A549 (cell line): ENCODE data around the gene RPS6KA2. TPM values are rescaled to one million over a fixed set of nuclear protein-coding genes. Genes with fewer than 3 reads are reported as not detected.

ENCODE experiments used
- ATAC-seq, 2 experiments: fragments of 200-7000 bp in 1 of 2; fragments of >200 bp in 1 of 2; cut with Nextera tagmentation in 1 of 2; cut with Tn5 transposase in 1 of 2; 3 replicates each; pipeline versions ENCODE4 v1.8.0 to v1.9.1; 2018 to 2020; ENCODE audit warnings: mild to moderate bottlenecking in 1 of 2, moderate library complexity in 1 of 2
- CTCF ChIA-PET: fragments of 300-600 bp; sonication (Branson Sonifier 250); formaldehyde crosslinking; extraction: SDS; loops from one replicate; lab custom pipeline; 2021; ENCODE audit warnings: antibody characterized with exemption, inconsistent platforms; lab: Yijun Ruan, JAX
- POLR2A ChIA-PET: fragments of 350-600 bp; formaldehyde crosslinking; extraction: SDS; loops from one replicate; lab custom pipeline; 2021; ENCODE audit warnings: antibody characterized with exemption, inconsistent platforms; lab: Yijun Ruan, JAX
- DNase-seq, 2 experiments: peaks; one replicate each; pipeline versions ENCODE4 v3.0.0 to v3.0.0-alpha.2; 2011 to 2016; ENCODE audit warnings: low read depth in 1 of 2, low spot score in 1 of 2
- FAIRE-seq: peaks from 2 replicates; lab custom pipeline; 2011; peaks lifted over from hg19 to GRCh38; lab: Jason Lieb, UNC
- H3K27ac ChIP-seq, 2 experiments: fragments of >200 bp; sonication (Bioruptor Twin); formaldehyde crosslinking; 3 replicates each; pipeline ENCODE4 v1.5.1; 2016 to 2017
- H3K4me1 ChIP-seq: fragments of >200 bp; sonication (Bioruptor Twin); formaldehyde crosslinking; 3 replicates; pipeline ENCODE4 v1.6.1; 2016
- H3K4me2 ChIP-seq: fragments of >200 bp; sonication (Bioruptor Twin); formaldehyde crosslinking; 3 replicates; pipeline ENCODE4 v1.6.1; 2016
- H3K4me3 ChIP-seq: fragments of >200 bp; sonication (Bioruptor Twin); formaldehyde crosslinking; 3 replicates; pipeline ENCODE4 v1.5.1; 2016
- H3K9me3 ChIP-seq: fragments of >200 bp; sonication (Bioruptor Twin); formaldehyde crosslinking; 3 replicates; pipeline ENCODE4 v1.6.1; 2016
- BHLHE40 ChIP-seq: IDR thresholded peaks from 2 replicates; pipeline ENCODE4 v1.6.1; 2012; ENCODE audit warnings: low read depth, low read length, inconsistent platforms
- CHD4 ChIP-seq: fragments of 200-600 bp; sonication (generic); IDR thresholded peaks from 2 replicates; pipeline ENCODE4 v1.6.1; 2016; ENCODE audit warnings: antibody characterized with exemption, mild to moderate bottlenecking, borderline replicate concordance
- EP300 ChIP-seq, 2 experiments: fragments of >200 bp; sonication (Bioruptor Twin); formaldehyde crosslinking; IDR thresholded peaks; 2 replicates in 1 of 2; 3 replicates in 1 of 2; pipeline ENCODE4 v1.6.1; 2016 to 2017
- GATA3 ChIP-seq: IDR thresholded peaks from 2 replicates; pipeline ENCODE4 v1.6.1; 2012; ENCODE audit warnings: borderline replicate concordance
- HDAC2 ChIP-seq: fragments of 200-600 bp; sonication (generic); IDR thresholded peaks from 2 replicates; pipeline ENCODE4 v1.6.1; 2016
- HEYL ChIP-seq: fragments of 250-450 bp; sonication (Bioruptor Pico); IDR thresholded peaks from 2 replicates; pipeline ENCODE4 v1.8.0; 2021; ENCODE audit warnings: mild to moderate bottlenecking, moderate library complexity
- HOXB13 ChIP-seq: fragments of 250-450 bp; sonication (Bioruptor Pico); IDR thresholded peaks from 2 replicates; pipeline ENCODE4 v1.5.0; 2020; ENCODE audit warnings: low read depth, mild to moderate bottlenecking, moderate library complexity
- JUNB ChIP-seq: fragments of >200 bp; sonication (Bioruptor Twin); formaldehyde crosslinking; IDR thresholded peaks from 2 replicates; pipeline ENCODE4 v1.6.1; 2016
- KDM1A ChIP-seq: fragments of 200-600 bp; sonication (generic); IDR thresholded peaks from 2 replicates; pipeline ENCODE4 v1.6.1; 2016; ENCODE audit warnings: low read depth, mild to moderate bottlenecking
- KDM5A ChIP-seq: fragments of 200-600 bp; sonication (generic); IDR thresholded peaks from 2 replicates; pipeline ENCODE4 v1.6.1; 2016; ENCODE audit warnings: antibody characterized with exemption, mild to moderate bottlenecking
- MYC ChIP-seq: IDR thresholded peaks from 2 replicates; pipeline ENCODE4 v1.6.1; 2012; ENCODE audit warnings: mild to moderate bottlenecking, inconsistent platforms, low read length, improper control_type of control experiment, borderline replicate concordance
- PHF8 ChIP-seq: fragments of 200-600 bp; sonication (generic); IDR thresholded peaks from 2 replicates; pipeline ENCODE4 v1.6.1; 2016; ENCODE audit warnings: low read depth, mild to moderate bottlenecking, antibody characterized with exemption, moderate library complexity, borderline replicate concordance
- POLR2A ChIP-seq: IDR thresholded peaks from 2 replicates; pipeline ENCODE4 v1.6.1; 2012; ENCODE audit warnings: mild to moderate bottlenecking, low read length
- POLR2AphosphoS2 ChIP-seq: conservative IDR thresholded peaks from 2 replicates; pipeline ENCODE4 v1.6.1; 2012; ENCODE audit warnings: low read length, improper control_type of control experiment, inconsistent platforms
- RARB ChIP-seq: fragments of 250-450 bp; sonication (Bioruptor Pico); IDR thresholded peaks from 2 replicates; pipeline ENCODE4 v1.8.0; 2021; ENCODE audit warnings: mild to moderate bottlenecking, moderate library complexity
- RCOR1 ChIP-seq: fragments of 150-350 bp; IDR thresholded peaks from 2 replicates; pipeline ENCODE4 v1.6.1; 2014; ENCODE audit warnings: antibody characterized with exemption, low read length, low read depth
- RNF2 ChIP-seq: fragments of 200-600 bp; sonication (generic); IDR thresholded peaks from 2 replicates; pipeline ENCODE4 v1.6.1; 2016; ENCODE audit warnings: low read depth, mild to moderate bottlenecking, antibody characterized with exemption, moderate library complexity, borderline replicate concordance
- SMC3 ChIP-seq: fragments of >200 bp; sonication (Bioruptor Twin); formaldehyde crosslinking; IDR thresholded peaks from 3 replicates; pipeline ENCODE4 v1.6.1; 2018; ENCODE audit warnings: inconsistent platforms
- TFCP2L1 ChIP-seq: fragments of 250-450 bp; sonication (Bioruptor Pico); IDR thresholded peaks from 2 replicates; pipeline ENCODE4 v1.5.0; 2021; ENCODE audit warnings: mild to moderate bottlenecking
- ZNF302 ChIP-seq: fragments of 250-450 bp; sonication (Bioruptor Pico); IDR thresholded peaks from 2 replicates; pipeline ENCODE4 v1.9.0; 2021; ENCODE audit warnings: inconsistent platforms, mild to moderate bottlenecking, moderate library complexity
- ZSCAN20 ChIP-seq: fragments of 250-450 bp; sonication (Bioruptor Pico); IDR thresholded peaks from 2 replicates; pipeline ENCODE4 v1.8.0; 2022; ENCODE audit warnings: mild to moderate bottlenecking, moderate library complexity
- WGBS: methylation state at CpG from one replicate; pipeline ENCODE4 v1.1.6; 2017; ENCODE audit errors: missing lambda C conversion rate; 5-methylcytosine and 5-hydroxymethylcytosine counted together
- polyA plus RNA-seq, 4 experiments: library from polyadenylated mRNA; depleted of rRNA in 3 of 4; stranded (reverse); fragments of >200 nt; fragmentation: RNase III in 1 of 4; extraction: RNeasy Plus Mini Kit Qiagen cat#74134 plus additional on column Dnase treatment in 1 of 4; gene quantifications; 2 replicates in 3 of 4; 3 replicates in 1 of 4; pipeline ENCODE4 v1.2.3, GENCODE V29; 2011 to 2017
- TF ChIP-seq, protein P1 (sequence below): fragments of 450-650 bp; IDR thresholded peaks from 2 replicates; pipeline ENCODE4 v1.6.1; 2014; ENCODE audit warnings: antibody characterized with exemption
- TF ChIP-seq, protein P2 (sequence below): fragments of 250-450 bp; sonication (Bioruptor Pico); IDR thresholded peaks from 2 replicates; pipeline ENCODE4 v1.5.0; 2020; ENCODE audit warnings: low read depth, mild to moderate bottlenecking, moderate library complexity
- TF ChIP-seq, protein P3 (sequence below): fragments of >200 bp; sonication (Bioruptor Twin); formaldehyde crosslinking; IDR thresholded peaks from 3 replicates; pipeline ENCODE4 v1.5.1; 2016
- TF ChIP-seq, protein P4 (sequence below): IDR thresholded peaks from 2 replicates; pipeline ENCODE4 v1.6.1; 2012
- TF ChIP-seq, protein P5 (sequence below): fragments of 200-600 bp; sonication (generic); IDR thresholded peaks from 2 replicates; pipeline ENCODE4 v1.6.1; 2016; ENCODE audit warnings: antibody characterized with exemption, mild to moderate bottlenecking, moderate library complexity

Gene RPS6KA2
- polyA plus RNA-seq, 2 of the 4 experiments (the other 2 are of a cell fraction), result 0.19 TPM; not detected in 1

DNA sequence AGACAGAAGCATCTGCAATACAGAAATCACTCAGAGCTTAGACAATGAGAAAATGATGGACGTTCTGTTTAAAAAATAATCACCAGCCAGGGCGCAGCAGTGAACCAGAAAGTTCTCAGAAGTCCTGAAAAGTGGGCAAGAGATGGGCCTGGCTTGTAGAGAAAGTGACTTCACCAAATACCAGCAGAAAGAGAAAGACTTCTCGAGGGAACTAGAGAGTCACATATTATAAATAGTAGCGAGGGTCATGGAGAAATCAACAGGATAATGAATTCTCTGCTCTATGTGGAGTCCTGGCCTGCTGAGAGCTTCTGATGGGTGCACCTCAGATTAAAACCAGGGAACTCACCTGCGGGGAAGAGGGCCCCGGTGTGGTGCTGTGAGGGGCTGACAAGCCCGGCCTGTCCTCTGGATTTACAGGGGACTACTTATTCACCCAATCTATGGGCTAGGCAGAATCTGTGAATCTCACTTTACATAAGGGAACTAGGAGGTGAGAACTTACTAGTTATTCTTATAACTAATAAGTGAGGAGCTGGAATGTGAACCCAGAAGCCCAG is 35.0 kb downstream of the RPS6KA2 start:
- ATAC-seq, result no peak

DNA sequence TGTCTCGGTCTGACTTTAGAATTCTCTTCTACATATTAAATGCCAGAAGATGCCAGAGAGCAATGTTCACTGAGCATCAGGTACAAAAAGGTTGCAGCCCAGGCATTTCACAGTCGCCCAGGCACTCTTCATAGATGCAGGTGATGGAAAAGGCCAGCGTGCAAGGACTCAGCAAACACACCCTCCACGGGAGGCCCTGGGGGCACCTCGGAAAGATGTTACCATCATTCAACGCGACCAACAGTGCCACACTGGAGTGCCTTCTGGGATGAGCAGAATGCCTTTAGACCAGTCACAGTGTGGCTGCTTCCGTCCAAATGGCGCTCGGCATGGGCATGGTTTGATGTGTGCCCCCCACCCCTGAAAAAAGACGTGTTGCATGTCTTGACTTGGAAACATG is 36.0 kb downstream of the RPS6KA2 start:
- H3K27ac ChIP-seq, result no peak overlapping the region
- FAIRE-seq (no peak), DNase-seq (no peak), ATAC-seq (no peak)
- H3K4me1 ChIP-seq, result no peaks in the 10 kb centered on the region
- no peak overlapping the region for H3K4me2 ChIP-seq
- WGBS, result 59% methylated on average over 11 of the region's 11 CpGs
- no peaks in the 10 kb centered on the region for H3K9me3 ChIP-seq
- POLR2A ChIA-PET, result no interaction called here
- CTCF ChIA-PET, result no interaction called here
- H3K4me3 ChIP-seq, result no peak overlapping the region
- no peak for TF ChIP-seq BHLHE40
- TF ChIP-seq RNF2, result no peak
- no peak for TF ChIP-seq POLR2AphosphoS2
- TF ChIP-seq POLR2A, result no peak
- TF ChIP-seq, protein P1, sequence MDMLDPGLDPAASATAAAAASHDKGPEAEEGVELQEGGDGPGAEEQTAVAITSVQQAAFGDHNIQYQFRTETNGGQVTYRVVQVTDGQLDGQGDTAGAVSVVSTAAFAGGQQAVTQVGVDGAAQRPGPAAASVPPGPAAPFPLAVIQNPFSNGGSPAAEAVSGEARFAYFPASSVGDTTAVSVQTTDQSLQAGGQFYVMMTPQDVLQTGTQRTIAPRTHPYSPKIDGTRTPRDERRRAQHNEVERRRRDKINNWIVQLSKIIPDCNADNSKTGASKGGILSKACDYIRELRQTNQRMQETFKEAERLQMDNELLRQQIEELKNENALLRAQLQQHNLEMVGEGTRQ, result no peak
- TF ChIP-seq ZSCAN20, result no peak
- no peak for TF ChIP-seq ZNF302 (CRISPR knock-in tag)
- TF ChIP-seq PHF8, result no peak
- TF ChIP-seq SMC3, result no peak
- no peak for TF ChIP-seq HOXB13 (CRISPR knock-in tag)
- TF ChIP-seq CHD4, result no peak
- TF ChIP-seq, protein P2, sequence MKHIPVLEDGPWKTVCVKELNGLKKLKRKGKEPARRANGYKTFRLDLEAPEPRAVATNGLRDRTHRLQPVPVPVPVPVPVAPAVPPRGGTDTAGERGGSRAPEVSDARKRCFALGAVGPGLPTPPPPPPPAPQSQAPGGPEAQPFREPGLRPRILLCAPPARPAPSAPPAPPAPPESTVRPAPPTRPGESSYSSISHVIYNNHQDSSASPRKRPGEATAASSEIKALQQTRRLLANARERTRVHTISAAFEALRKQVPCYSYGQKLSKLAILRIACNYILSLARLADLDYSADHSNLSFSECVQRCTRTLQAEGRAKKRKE, result no peak
- TF ChIP-seq GATA3, result no peak
- TF ChIP-seq RCOR1, result no peak

More for the DNA sequence above, 35.0 kb downstream of the RPS6KA2 start:
- Histone ChIP-seq H3K4me3 (no peak overlapping the region), H3K4me2 (no peak overlapping the region), H3K4me1 (no peaks in the 10 kb centered on the region)
- TF ChIP-seq ZSCAN20 (no peak), JUNB (no peak), CHD4 (no peak), KDM1A (no peak), HDAC2 (no peak), KDM5A (no peak), RARB (CRISPR knock-in tag) (no peak), EP300 (IDR thresholded peaks at IDR 0.05) (no peak), HEYL (CRISPR knock-in tag) (no peak), POLR2AphosphoS2 (no peak), HOXB13 (CRISPR knock-in tag) (no peak), BHLHE40 (no peak), TFCP2L1 (CRISPR knock-in tag) (no peak), MYC (no peak)
- TF ChIP-seq, protein P1, result no peak
- TF ChIP-seq, protein P3, sequence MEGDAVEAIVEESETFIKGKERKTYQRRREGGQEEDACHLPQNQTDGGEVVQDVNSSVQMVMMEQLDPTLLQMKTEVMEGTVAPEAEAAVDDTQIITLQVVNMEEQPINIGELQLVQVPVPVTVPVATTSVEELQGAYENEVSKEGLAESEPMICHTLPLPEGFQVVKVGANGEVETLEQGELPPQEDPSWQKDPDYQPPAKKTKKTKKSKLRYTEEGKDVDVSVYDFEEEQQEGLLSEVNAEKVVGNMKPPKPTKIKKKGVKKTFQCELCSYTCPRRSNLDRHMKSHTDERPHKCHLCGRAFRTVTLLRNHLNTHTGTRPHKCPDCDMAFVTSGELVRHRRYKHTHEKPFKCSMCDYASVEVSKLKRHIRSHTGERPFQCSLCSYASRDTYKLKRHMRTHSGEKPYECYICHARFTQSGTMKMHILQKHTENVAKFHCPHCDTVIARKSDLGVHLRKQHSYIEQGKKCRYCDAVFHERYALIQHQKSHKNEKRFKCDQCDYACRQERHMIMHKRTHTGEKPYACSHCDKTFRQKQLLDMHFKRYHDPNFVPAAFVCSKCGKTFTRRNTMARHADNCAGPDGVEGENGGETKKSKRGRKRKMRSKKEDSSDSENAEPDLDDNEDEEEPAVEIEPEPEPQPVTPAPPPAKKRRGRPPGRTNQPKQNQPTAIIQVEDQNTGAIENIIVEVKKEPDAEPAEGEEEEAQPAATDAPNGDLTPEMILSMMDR, result no peak
- TF ChIP-seq, protein P4, sequence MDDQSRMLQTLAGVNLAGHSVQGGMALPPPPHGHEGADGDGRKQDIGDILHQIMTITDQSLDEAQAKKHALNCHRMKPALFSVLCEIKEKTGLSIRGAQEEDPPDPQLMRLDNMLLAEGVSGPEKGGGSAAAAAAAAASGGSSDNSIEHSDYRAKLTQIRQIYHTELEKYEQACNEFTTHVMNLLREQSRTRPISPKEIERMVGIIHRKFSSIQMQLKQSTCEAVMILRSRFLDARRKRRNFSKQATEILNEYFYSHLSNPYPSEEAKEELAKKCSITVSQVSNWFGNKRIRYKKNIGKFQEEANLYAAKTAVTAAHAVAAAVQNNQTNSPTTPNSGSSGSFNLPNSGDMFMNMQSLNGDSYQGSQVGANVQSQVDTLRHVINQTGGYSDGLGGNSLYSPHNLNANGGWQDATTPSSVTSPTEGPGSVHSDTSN, result no peak
- TF ChIP-seq, protein P5, sequence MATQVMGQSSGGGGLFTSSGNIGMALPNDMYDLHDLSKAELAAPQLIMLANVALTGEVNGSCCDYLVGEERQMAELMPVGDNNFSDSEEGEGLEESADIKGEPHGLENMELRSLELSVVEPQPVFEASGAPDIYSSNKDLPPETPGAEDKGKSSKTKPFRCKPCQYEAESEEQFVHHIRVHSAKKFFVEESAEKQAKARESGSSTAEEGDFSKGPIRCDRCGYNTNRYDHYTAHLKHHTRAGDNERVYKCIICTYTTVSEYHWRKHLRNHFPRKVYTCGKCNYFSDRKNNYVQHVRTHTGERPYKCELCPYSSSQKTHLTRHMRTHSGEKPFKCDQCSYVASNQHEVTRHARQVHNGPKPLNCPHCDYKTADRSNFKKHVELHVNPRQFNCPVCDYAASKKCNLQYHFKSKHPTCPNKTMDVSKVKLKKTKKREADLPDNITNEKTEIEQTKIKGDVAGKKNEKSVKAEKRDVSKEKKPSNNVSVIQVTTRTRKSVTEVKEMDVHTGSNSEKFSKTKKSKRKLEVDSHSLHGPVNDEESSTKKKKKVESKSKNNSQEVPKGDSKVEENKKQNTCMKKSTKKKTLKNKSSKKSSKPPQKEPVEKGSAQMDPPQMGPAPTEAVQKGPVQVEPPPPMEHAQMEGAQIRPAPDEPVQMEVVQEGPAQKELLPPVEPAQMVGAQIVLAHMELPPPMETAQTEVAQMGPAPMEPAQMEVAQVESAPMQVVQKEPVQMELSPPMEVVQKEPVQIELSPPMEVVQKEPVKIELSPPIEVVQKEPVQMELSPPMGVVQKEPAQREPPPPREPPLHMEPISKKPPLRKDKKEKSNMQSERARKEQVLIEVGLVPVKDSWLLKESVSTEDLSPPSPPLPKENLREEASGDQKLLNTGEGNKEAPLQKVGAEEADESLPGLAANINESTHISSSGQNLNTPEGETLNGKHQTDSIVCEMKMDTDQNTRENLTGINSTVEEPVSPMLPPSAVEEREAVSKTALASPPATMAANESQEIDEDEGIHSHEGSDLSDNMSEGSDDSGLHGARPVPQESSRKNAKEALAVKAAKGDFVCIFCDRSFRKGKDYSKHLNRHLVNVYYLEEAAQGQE, result no peak
- TF ChIP-seq, all 56 proteins: peak for 0
- FAIRE-seq (no peak), DNase-seq (no peak)
- no peaks in the 10 kb centered on the region for H3K9me3 ChIP-seq
- POLR2A ChIA-PET, result no interaction called here
- CTCF ChIA-PET, result no interaction called here
- 42% methylated on average over 6 of the region's 7 CpGs for WGBS
- H3K27ac ChIP-seq, result no peak overlapping the region
